Body of pancreas (tissue), 4 donors: ENCODE data around the gene WLS. TPM values are rescaled to one million over a fixed set of nuclear protein-coding genes. Genes with fewer than 3 reads are reported as not detected.

Experiments used
- ATAC-seq: fragments of 150-250 bp; one replicate; pipeline ENCODE4 v1.9.1; 2016
- DNase-seq, 4 donors: peaks; one replicate each; pipeline ENCODE4 v3.0.0-alpha.2; 2019
- H3K27ac ChIP-seq, 4 donors: fragments of 200-600 bp; sonication (generic); 1 replicate in 3 of 4; 2 replicates in 1 of 4; pipeline versions ENCODE4 v1.5.1 to v1.6.1; 2016 to 2019; ENCODE audit warnings: mild to moderate bottlenecking in 1 of 4, mixed read lengths in 1 of 4, moderate library complexity in 1 of 4
- H3K27me3 ChIP-seq, 2 donors: fragments of 200-600 bp; sonication (generic); one replicate each; pipeline ENCODE4 v1.6.0; 2016; ENCODE audit warnings: mild to moderate bottlenecking in 1 of 2
- H3K36me3 ChIP-seq, 2 donors: fragments of 200-600 bp; sonication (generic); replicated peaks in 1 of 2; 2 replicates each; pipeline ENCODE4 v1.5.1; 2016; ENCODE audit warnings: low read depth in 2 of 2; ENCODE audit not compliant: insufficient read depth in 1 of 2
- H3K4me1 ChIP-seq: fragments of 200-600 bp; sonication (generic); one replicate; pipeline ENCODE4 v1.6.0; 2016
- H3K4me3 ChIP-seq, 2 donors: fragments of 200-600 bp; sonication (generic); 1 replicate in 1 of 2; 2 replicates in 1 of 2; pipeline ENCODE4 v1.5.1; 2016 to 2019
- H3K9me3 ChIP-seq, 3 donors: fragments of 200-600 bp; sonication (generic); 1 replicate in 2 of 3; 2 replicates in 1 of 3; pipeline ENCODE4 v1.5.1; 2016
- POLR2A ChIP-seq, 3 donors: fragments of 450-650 bp; IDR thresholded peaks; one replicate each; pipeline ENCODE4 v1.6.1; 2016; ENCODE audit warnings: antibody characterized with exemption in 3 of 3, mild to moderate bottlenecking in 2 of 3
- WGBS, 2 donors: methylation state at CpG; one replicate each; pipeline ENCODE4 v1.1.5; 2017; 5-methylcytosine and 5-hydroxymethylcytosine counted together
- intact Hi-C: fragments of 100-400 bp; cut with DNase I; formaldehyde crosslinking; loops from one replicate; pipeline ENCODE4 v1.15.1; 2023
- total RNA-seq, 2 donors: library from RNA; depleted of rRNA; stranded (reverse); fragments of >200 nt; gene quantifications; one replicate each; pipeline ENCODE4 v1.1.0, GENCODE V29; 2016
- TF ChIP-seq, protein P1 (sequence below), 7 experiments: fragments of 450-650 bp in 4 of 7; fragments of 200-600 bp in 3 of 7; sonication (generic) in 3 of 7; IDR thresholded peaks; one replicate each; pipeline ENCODE4 v1.5.1; 2016 to 2019; ENCODE audit warnings: antibody characterized with exemption in 7 of 7

Gene WLS
- total RNA-seq = 10 to 100 TPM; 39.6 to 73.4 TPM

DNA sequence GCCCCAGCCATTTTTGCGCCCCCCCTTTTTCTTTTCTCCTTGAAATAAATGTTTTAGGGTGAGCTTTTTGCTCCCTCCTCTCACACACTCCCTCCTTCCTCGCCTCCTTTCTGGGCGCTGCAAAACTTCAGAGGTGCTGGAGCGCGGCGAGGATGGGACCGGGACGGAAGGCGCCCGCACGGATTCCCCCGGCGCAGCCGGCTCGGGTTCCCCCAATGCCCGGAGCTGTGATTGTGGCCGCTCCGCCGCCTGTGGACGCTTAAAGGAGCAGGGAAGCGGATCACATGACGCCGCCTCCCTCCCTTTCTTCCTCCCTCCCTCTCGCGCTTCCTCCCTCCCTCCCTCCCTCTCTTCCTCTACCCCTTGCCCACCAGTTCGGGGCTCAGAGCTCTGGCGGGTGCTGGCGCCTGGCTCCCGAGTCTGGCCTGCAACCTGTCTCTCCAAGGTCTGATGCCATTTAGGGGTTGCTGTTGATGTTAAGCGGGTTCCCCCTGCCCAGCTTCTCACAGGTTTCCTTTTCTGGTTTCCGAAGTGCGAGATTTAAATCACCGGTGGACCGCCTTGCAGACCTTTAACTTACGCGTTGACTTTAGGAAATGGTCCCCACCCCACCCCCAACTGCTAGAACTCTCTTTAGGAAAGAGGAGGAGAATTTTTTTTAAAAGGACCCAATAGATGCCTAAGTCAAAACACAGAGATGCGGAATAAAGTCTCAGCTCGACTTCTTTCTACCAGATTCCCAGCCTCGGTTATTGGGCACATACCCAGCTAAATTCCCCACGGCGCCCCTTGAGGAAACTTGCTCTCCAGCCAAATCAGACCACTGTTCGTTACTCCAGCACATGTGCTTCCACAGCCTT is at the start of gene WLS:
Gene WLS, minus strand, starts transcription at position 235 of the 860 bp plus-strand sequence. Its CDS starts 224 bp downstream, at position 11.
- Histone ChIP-seq H3K27ac (peak within 1 kb of the TSS; percentile 84 to 92 (median 90)), H3K9me3 (no peaks in the 10 kb centered on the region), H3K27me3 (no peaks in the 10 kb centered on the region), H3K36me3 (no peaks in the 10 kb centered on the region), H3K4me1 (peaks cover 22% of the 10 kb centered on the region), H3K4me3 (peak within 1 kb of the TSS; percentile 34 to 78)
- DNase-seq = peak; percentile 80 to 88 (median 82)
- TF ChIP-seq POLR2A (IDR thresholded peaks at IDR 0.05) = peak; percentile 68 to 96 (median 94)
- TF ChIP-seq, protein P1, sequence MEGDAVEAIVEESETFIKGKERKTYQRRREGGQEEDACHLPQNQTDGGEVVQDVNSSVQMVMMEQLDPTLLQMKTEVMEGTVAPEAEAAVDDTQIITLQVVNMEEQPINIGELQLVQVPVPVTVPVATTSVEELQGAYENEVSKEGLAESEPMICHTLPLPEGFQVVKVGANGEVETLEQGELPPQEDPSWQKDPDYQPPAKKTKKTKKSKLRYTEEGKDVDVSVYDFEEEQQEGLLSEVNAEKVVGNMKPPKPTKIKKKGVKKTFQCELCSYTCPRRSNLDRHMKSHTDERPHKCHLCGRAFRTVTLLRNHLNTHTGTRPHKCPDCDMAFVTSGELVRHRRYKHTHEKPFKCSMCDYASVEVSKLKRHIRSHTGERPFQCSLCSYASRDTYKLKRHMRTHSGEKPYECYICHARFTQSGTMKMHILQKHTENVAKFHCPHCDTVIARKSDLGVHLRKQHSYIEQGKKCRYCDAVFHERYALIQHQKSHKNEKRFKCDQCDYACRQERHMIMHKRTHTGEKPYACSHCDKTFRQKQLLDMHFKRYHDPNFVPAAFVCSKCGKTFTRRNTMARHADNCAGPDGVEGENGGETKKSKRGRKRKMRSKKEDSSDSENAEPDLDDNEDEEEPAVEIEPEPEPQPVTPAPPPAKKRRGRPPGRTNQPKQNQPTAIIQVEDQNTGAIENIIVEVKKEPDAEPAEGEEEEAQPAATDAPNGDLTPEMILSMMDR (IDR thresholded peaks at IDR 0.05) = peak in 3 of 7 experiments; percentile 32 to 36 (median 34)
- ATAC-seq = peak; percentile 80
- intact Hi-C loops = no loop called here
- WGBS, 2 donors = 1% methylated on average over 40 to 42 of the region's 42 CpGs

DNA sequence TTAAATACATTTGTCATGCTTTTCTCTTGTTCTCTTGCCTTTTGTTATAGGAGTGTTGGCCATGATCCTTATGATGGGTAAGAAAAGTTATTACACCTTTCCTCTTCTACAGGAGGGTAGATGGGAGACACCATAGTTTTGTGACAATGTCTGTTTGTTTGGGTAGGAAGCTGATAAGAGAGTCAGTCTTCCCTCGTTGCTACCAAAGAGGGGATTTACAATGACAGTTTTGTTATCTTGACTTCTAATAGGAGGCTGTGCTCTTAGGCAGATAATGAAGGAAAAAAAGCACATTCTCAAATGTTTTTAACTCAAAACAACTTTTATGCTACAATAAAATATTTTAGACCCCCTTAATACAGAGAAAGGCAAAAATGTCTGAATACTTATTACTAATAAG is 48.0 kb upstream of the WLS start:
- 17 to 39% methylated on average over 1 of the region's 1 CpG for WGBS, 2 donors
- intact Hi-C loops = no loop called here
- Histone ChIP-seq H3K4me1 (no peaks in the 10 kb centered on the region), H3K36me3 (no peaks in the 10 kb centered on the region), H3K4me3 (no peak overlapping the region), H3K27me3 (no peaks in the 10 kb centered on the region), H3K9me3 (no peaks in the 10 kb centered on the region), H3K27ac (no peak overlapping the region)
- ATAC-seq = no peak
- TF ChIP-seq, protein P1 (IDR thresholded peaks at IDR 0.05) = no peak
- no peak for TF ChIP-seq POLR2A (IDR thresholded peaks at IDR 0.05)
- no peak for DNase-seq

DNA sequence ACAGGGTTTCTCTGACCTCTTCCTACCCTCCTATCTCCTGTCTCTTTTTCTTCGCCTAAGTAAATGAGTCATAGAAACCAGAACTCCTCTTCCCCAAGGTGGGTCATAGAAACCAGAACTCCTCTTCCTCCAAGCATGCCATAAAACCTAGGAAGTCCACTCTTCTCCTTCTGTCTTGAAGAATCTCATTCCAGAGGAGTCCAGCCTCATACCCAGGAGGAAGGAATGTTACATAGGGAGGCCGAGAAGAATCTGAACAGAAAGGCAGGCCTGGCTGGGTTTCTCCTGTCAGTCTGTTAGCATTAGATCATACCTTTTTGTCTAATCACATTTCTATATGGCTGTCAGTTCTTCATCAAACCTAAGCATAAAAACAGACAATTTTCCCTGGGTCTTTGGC is 47.5 kb upstream of the WLS start:
- DNase-seq (no peak), ATAC-seq (no peak)
- no peaks in the 10 kb centered on the region for H3K9me3 ChIP-seq
- H3K36me3 ChIP-seq = no peaks in the 10 kb centered on the region
- no peaks in the 10 kb centered on the region for H3K27me3 ChIP-seq
- H3K4me3 ChIP-seq = no peak overlapping the region
- TF ChIP-seq, protein P1 (IDR thresholded peaks at IDR 0.05) = no peak
- no peak for TF ChIP-seq POLR2A (IDR thresholded peaks at IDR 0.05)
- WGBS, 2 donors = 79 to 89% methylated on average over 2 of the region's 2 CpGs
- no peak overlapping the region for H3K27ac ChIP-seq
- intact Hi-C loops = no loop called here
- no peaks in the 10 kb centered on the region for H3K4me1 ChIP-seq

DNA sequence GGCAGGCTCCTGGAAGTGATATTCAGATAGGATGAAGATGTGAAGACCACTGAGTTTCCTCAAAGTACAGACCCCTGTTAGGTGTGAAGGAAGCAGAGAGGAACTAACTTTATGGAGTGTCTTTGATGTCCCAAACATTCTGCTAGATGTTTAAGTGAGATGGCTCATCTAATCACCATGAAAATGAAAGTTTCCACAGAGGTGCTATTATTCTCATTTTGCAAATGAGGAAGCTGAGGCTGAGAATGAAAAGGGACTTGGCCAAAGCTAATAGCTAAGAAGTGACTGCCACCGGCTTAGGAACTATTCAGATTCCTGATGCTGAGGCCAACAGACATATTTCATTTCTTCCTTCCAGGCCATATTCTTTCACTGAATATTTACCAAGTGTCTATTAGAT is 45.9 kb upstream of the WLS start:
- Histone ChIP-seq H3K4me3 (no peak overlapping the region), H3K4me1 (no peaks in the 10 kb centered on the region), H3K27ac (no peak overlapping the region), H3K9me3 (no peaks in the 10 kb centered on the region), H3K36me3 (no peaks in the 10 kb centered on the region), H3K27me3 (no peaks in the 10 kb centered on the region)
- WGBS, 2 donors = 79 to 84% methylated on average over 1 of the region's 1 CpG
- no peak for DNase-seq
- intact Hi-C loops = no loop called here
- ATAC-seq = no peak
- TF ChIP-seq, protein P1 (IDR thresholded peaks at IDR 0.05) = no peak
- TF ChIP-seq POLR2A (IDR thresholded peaks at IDR 0.05) = no peak
